Measurements from ENCODE around the gene ESF1.

Gene ESF1

GRCh38 chr20:13784893-13785715, at the start of gene ESF1, which contains the start of gene NDUFAF5:
TSS of gene ESF1 (minus strand) at chr20:13784919. CDS start at chr20:13783140, 1,779 bp downstream.
TSS of gene NDUFAF5 (plus strand) at chr20:13785028. CDS start at chr20:13785069, 41 bp downstream.
- peak; percentile 98 for DNase-seq

- no peak for DNase-seq
Measured at GRCh38 chr20:13831476-13831875, 46.8 kb upstream of the ESF1 start.

- DNase-seq: no peak
Measured at GRCh38 chr20:13825465-13825864, 40.7 kb upstream of the ESF1 start.

GRCh38 chr20:13824459-13824858, 39.7 kb upstream of the ESF1 start:
- DNase-seq: no peak

- no peak for DNase-seq
Measured at GRCh38 chr20:13822459-13822858, 37.7 kb upstream of the ESF1 start.

- no peak for DNase-seq
Measured at GRCh38 chr20:13821876-13822275, 37.2 kb upstream of the ESF1 start.

GRCh38 chr20:13819885-13820645, 35.3 kb upstream of the ESF1 start:
- DNase-seq: peak; percentile 64

- DNase-seq: no peak
Measured at GRCh38 chr20:13817342-13817741, 32.6 kb upstream of the ESF1 start.

- no peak for DNase-seq
Measured at GRCh38 chr20:13816757-13817156, 32.0 kb upstream of the ESF1 start.

GRCh38 chr20:13814672-13815071, 30.0 kb upstream of the ESF1 start:
- no peak for DNase-seq

- no peak for DNase-seq
Measured at GRCh38 chr20:13813910-13814309, 29.2 kb upstream of the ESF1 start.

GRCh38 chr20:13810446-13810845, 25.7 kb upstream of the ESF1 start:
- DNase-seq: no peak

GRCh38 chr20:13809855-13810254, 25.1 kb upstream of the ESF1 start:
- no peak for DNase-seq

GRCh38 chr20:13809373-13809772, 24.7 kb upstream of the ESF1 start:
- no peak for DNase-seq

- DNase-seq: peak; percentile 98
Measured at GRCh38 chr20:13800728-13801134, 16.0 kb upstream of the ESF1 start.

GRCh38 chr20:13799974-13800373, 15.3 kb upstream of the ESF1 start:
- DNase-seq: no peak

GRCh38 chr20:13799040-13799439, 14.3 kb upstream of the ESF1 start:
- no peak for DNase-seq

GRCh38 chr20:13794667-13795066, 9.9 kb upstream of the ESF1 start:
- no peak for DNase-seq

GRCh38 chr20:13793001-13793400, 8.3 kb upstream of the ESF1 start:
- DNase-seq: no peak

- DNase-seq: no peak
Measured at GRCh38 chr20:13791540-13792459, 7.1 kb upstream of the ESF1 start.

GRCh38 chr20:13790708-13791107, 6.0 kb upstream of the ESF1 start:
- DNase-seq: no peak

GRCh38 chr20:13788167-13788834, 3.6 kb upstream of the ESF1 start:
- peak; percentile 27 for DNase-seq

All from SHP77 treated with DMSO at 0.1 percent for 48 hours (cell line).